Peyer's patch (tissue), 4 donors: ENCODE results near the gene C1orf35.

Experiments used
- POLR2A ChIP-seq, 2 donors: fragments of 450-650 bp; IDR thresholded peaks; one replicate each; pipeline ENCODE4 v1.5.1; 2017; ENCODE audit warnings: antibody characterized with exemption in 2 of 2, mild to moderate bottlenecking in 2 of 2, moderate library complexity in 2 of 2
- TF ChIP-seq, protein P1 (sequence below), 6 experiments: fragments of 450-650 bp in 4 of 6; fragments of 200-600 bp in 2 of 6; sonication (generic) in 1 of 6; IDR thresholded peaks; one replicate each; pipeline ENCODE4 v1.5.1; 2017 to 2019; ENCODE audit warnings: antibody characterized with exemption in 6 of 6, mild to moderate bottlenecking in 3 of 6, moderate library complexity in 1 of 6

DNA sequence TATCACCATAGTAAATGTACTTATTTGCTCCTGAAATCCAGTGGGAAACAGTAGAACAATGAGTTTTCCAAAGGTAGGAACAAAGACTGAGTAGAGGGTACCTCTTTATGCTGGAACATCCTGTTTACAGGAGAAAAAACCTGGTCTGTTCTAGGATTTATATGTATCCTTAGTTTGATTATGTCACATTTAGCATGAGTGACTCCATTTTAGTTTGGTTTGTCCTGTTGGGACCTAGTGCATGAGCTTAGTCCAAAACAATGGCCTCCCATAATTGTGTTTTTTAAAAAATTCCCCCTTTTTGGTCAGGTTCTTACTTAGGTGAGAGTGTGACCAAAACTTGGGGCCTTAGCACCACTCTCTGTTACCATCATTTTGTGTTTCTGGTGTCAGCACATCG, 9.5 kb upstream of the C1orf35 start:
- TF ChIP-seq, protein P1, sequence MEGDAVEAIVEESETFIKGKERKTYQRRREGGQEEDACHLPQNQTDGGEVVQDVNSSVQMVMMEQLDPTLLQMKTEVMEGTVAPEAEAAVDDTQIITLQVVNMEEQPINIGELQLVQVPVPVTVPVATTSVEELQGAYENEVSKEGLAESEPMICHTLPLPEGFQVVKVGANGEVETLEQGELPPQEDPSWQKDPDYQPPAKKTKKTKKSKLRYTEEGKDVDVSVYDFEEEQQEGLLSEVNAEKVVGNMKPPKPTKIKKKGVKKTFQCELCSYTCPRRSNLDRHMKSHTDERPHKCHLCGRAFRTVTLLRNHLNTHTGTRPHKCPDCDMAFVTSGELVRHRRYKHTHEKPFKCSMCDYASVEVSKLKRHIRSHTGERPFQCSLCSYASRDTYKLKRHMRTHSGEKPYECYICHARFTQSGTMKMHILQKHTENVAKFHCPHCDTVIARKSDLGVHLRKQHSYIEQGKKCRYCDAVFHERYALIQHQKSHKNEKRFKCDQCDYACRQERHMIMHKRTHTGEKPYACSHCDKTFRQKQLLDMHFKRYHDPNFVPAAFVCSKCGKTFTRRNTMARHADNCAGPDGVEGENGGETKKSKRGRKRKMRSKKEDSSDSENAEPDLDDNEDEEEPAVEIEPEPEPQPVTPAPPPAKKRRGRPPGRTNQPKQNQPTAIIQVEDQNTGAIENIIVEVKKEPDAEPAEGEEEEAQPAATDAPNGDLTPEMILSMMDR (IDR thresholded peaks at IDR 0.05), result no peak
- TF ChIP-seq POLR2A (IDR thresholded peaks at IDR 0.05), result no peak
